ENCODE data around the gene TPCN2. TPM values are rescaled to one million over a fixed set of nuclear protein-coding genes. Genes with fewer than 3 reads are reported as not detected.
"Not testable (repeated sequence)": the region's sequence is repeated elsewhere in the genome, so short reads cannot be mapped to it uniquely, and the experiment has no call there.

The TPCN2 gene
- 8.6 TPM for total RNA-seq

DNA sequence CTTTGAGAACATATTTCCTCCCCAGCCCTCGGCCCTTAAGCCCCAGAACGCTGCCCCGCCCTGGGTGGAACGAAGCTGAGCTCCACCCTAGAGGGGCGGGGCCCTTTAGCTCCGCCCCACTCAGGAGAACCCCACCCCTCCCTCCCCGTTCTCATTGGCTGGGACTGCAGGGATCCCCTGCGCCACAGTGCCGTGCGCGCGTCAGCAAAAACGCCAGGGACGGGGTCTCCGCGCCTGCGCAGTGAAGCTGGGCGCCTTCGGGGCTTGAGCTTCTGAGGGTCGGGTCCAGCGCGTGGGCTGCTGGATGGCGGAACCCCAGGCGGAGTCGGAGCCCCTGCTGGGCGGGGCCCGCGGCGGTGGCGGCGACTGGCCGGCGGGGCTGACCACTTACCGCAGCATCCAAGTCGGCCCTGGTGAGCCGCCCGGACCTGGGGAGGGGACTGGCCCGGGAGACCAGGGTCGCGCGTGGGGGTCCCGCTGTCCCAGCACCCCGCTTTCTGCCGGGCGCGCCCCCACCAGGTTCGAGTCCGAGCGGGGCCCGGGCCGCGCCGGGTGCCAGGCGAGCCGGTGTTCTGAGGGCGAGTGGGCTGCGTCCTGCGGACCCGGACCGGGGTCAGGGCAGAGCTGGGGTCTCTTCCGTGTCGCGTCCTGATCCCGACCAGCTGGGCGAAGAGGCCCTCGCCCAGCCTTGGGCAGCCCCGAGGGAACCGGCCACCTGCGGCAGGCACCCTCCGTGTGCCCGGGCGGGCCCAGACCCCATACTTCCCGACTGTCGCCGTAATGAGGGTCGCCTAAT, at the start of gene TPCN2:
TPCN2 (plus strand) TSS at position 239 of the 796 bp plus-strand sequence; CDS start at position 305, 66 bp downstream.
- DNase-seq = peak; percentile 93

DNA sequence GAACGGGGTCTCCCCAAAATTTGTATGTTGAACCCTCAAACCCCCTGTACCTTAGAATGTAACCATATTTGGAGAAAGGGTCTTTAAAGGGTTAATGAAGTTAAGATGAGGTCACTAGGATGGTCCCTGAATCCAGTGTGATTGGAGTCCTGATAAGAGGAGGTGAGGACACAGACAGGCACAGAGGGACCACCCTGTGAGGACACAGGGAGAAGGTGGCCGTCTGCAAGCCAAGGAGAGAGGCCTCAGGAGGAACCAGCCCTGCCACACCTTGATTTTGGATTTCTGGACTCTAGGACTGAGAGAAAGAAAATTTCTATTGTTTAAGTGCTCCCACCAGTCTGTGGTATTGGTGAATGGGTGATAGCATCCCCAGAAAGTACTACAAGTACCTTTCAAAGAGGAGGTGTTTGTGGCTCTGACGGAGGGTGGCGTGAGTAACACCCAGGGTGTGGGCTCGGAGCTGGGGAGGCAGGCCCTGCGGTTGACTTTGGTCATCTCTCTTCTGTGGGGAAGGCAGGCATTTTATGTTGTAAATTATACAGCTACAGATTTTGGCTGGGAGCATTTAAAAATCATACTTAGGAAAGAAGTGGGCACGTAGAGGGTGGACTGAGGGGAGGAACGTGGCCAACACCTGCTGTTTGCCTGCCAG, 49.5 kb upstream of the TPCN2 start:
- no peak for DNase-seq

DNA sequence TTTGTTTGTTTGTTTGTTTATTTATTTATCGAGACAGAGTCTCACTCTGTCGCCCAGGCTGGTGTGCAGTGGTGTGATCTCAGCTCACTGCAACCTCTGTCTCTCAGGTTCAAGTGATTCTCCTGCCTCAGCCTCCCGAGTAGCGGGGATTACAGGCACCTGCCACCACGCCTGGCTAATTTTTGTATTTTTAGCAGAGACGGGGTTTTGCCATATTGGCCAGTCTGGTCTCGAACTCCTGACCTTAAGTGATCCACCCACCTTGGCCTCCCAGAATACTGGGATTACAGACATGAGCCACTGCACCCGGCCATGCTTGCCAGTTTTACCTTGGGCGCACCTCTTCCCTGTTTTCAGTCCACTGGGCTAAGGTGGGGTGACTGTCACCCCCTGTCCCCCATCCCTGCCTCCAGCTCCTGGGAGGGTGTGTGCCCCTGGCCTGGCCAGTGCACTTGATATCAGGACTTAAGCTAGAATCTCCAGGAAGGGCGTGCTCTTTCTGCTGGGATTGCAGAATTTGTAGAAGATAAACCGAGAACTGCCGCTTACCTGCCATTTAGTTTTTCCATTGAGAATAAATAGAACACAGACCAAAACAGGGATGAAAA, 48.9 kb upstream of the TPCN2 start:
- not testable (repeated sequence) for DNase-seq

DNA sequence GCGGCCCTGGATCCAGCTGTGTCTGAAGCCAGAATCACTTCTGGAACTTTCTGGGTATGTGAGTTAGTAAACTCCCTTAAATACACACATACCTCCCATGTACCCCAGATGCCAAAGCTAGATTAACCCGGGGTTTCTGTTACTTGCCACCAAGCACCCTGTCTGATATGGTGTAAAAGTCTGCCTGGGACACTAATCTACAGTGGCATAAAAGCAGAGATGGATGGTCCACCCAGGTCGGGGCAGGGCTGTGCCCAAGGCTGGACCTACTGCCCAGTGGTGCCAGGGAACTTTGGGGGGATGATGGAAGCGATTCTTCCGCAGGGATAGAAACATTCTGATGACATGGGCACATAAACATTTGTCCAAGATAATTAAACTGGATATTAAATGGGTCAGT, 48.3 kb upstream of the TPCN2 start:
- no peak for DNase-seq

DNA sequence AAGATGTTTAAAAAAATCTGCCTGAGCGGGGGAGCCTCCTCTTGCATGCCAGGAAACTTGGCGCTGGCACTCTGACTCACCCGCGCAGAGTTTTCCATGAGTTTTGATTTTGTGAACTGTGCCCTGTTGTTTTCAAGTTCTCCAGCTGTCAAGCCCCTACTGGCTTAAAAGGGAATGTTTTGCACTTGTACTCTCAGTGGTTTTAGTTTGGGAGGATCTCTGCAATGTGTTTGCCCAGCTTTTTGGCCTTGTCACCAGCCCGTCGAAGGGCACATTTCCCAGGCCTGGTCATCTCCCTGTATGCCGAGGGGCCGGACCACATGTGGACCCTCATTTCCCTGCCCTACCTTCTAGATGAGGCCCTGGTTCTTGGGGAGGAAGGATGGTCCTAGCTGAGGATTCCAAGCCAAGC, 47.9 kb upstream of the TPCN2 start:
- peak; percentile 87 for DNase-seq

DNA sequence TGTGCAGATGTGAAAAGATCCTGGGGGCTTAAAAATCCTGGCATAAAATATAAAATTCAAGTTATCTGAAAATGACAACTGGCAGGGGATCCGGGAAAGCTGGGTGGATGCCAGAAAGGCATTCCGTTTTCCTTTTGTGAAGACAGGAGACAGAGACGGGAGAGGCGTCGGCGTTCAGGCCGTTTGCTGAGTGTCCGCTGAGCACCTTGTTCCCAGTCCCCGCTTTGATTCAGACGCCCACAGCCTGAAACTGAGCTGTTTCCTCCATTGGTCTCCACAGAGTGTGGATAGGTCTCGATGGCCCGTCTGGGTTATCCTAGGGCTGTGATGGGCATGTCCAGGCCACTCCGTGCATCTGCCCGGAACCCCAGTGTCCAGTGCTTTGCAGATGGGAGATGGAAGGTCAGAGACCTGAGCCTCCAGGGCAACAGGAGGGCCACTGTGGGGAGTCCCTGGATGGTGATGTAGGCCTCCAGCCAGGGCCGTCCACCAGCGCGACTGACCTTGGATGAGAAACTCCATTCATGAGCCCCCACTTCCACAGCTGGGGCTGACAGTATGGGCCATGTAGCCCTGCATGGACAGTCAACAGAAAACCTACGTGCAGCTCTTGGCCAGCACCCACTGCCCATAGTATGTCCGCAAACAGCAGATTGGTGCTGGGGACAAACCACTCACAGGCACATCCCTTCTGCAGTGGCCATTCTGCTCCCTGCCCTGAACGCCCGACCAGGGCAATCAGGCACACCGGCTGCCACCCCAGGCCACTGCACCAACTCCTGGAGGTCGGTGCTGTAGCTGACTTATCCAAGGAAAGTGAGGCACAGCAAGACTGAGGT, 47.3 kb upstream of the TPCN2 start:
- no peak for DNase-seq

DNA sequence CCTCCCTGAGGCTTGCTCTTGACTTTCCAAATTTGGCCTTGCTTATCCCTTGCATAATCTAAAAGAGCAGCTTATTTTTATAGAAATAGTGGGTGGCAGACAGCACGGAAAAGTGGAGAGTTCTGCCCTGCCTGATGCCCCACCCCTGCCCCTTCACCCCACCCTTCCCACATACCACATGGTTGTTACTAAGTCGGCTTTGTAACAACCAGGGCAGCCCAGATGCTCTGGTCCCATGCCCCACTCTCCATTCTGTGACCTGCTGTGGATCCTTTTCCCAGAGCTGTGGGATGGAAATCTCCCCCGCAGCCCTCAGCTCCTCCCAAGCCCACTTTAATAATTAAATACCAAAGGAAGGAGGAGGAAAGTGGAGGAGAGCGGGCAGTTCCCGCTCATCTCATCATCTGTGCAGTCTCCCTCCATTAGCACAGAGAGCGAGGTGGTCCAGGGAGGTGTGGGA, 46.6 kb upstream of the TPCN2 start:
- no peak for DNase-seq

DNA sequence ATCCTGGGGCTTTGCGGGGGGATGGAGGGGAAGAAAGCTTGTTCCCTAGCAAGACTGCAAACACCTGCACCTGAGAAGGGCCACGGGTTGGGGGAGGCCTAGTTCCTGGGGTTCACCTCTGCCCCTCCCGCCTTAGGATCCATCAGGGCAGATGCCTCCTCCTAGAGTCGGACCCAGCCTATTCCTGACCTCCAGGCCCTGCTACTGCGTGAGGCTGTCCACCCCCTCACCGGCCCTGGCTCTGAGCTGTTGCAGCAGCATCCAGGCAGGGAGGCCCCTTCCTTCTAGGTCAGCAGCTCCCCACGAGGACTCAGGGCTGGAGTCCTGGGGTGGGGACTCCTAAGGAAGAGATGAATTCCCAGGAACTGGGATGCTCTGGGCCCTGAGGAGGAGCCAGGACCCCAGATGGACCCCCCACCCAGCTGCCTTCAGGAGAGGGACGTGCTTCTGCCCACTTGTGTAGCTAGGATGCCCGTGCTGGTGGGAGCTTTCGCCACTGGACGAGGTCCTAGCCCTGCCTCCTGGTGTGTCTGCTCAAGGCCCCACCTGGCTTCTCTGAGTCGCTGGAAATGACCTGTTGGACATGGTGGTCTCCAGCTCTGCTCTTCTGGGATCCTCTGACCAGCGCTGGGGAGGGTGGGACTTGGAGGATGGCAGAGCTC, 46.0 kb upstream of the TPCN2 start:
- no peak for DNase-seq

DNA sequence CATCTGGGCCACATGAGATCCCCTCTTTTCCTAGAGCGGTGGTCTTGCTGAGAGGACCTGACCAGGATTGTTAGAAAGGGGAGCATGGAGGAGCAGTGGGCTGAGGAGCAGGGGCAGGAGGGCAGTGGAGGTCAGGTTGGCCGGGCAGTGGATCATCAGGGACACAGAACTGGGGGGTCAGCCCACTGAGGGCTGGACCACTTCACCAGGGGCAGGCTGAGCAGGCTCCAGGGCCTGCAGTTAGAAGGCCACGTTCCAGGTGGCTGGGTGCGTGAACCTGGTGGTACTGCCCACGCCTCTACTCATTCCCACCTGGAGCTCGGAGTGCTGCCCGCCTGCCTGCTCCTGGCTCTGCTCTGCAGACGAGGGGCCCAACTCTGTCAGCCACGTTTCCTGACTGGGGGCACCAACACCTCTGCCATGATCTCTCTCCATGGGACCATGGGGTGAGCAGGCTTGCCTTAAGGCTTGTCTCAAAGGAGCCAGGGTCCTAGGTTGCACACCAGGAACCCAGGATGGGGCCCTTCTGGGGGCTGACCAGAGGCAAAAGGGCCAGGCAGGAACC, 45.3 kb upstream of the TPCN2 start:
- DNase-seq = no peak

DNA sequence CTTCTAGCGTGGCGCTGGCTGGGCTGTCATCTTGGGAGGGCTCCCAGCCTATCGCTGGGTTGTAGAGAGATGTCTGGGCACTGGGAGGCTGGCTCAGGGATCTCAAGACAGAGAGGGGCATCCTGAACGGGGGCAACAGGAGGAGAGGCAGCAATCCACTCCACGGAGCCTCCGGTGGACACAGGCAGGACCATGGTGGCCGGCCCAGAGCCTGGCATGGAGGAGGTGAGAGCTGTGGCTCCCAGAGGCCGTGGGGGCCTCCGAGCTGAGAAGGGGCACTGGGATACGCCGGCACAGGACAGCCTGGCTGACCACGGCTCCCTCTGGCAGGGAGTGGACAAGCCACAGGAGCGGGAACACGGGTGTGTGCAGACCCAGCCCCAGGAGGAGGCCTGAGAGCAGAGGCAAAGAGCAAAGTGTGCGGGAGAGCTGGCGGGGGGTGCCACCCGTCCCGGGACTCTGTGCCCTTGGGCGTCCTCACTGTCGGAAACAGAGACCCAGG, 44.8 kb upstream of the TPCN2 start:
- DNase-seq = no peak

DNA sequence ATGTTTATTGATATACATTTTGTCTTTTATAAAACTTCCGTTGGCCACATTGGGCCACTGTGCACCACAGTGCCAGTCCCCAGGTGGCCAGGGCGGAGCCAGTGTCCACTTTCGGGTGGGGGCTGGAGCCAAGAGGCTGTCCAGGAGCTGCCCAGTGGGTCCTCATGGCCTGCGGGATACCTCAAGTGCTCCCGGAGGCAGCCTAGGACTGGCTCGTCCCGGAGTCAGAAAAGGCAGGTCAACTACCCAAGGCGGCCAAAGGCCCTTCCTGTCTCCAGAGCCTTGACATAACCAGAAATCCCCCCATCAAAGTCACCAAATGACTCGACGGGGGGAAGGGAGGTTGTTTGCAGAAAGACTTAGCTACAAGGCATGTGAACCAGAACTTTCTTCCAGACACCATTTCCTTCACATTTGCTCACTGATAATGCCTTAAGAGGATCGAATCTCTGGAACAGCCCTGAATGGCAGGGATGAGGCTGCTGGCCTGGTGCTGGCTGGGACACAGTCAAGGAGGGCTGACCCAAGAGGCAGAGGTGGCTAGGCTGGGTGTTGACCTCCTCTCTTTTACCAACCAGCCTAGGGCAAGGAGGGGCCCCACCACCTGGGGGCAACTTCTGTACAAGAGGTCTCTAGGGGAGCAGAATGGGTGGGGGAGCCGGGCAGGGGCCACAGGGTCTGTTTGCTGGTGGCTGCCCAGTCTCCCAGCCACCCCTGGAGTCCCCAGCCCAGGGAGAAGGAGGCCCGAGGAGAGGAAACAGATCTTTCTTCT, 44.1 kb upstream of the TPCN2 start:
- DNase-seq = no peak

DNA sequence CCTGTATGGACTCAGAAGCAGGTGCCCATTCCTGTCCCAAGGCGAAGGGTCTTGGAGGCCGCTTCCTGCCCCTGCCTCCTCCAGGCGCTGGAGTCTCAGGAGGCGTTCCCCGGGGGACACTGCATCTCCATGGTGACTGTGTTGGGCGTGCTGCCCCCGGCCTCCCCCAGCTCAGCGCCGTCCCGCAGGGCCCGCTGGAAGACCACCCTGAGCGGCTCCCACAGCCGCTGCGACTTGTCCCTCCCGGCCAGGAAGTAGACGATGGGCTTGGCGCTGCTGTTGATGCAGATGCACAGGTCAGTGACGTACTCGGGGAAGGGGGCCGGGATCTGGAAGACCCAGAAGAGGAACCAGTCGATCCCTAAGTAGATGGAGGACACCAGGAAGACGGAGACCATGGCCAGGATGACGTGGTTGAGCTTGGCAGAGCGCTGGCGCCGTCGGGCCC, 43.5 kb upstream of the TPCN2 start:
- no peak for DNase-seq

DNA sequence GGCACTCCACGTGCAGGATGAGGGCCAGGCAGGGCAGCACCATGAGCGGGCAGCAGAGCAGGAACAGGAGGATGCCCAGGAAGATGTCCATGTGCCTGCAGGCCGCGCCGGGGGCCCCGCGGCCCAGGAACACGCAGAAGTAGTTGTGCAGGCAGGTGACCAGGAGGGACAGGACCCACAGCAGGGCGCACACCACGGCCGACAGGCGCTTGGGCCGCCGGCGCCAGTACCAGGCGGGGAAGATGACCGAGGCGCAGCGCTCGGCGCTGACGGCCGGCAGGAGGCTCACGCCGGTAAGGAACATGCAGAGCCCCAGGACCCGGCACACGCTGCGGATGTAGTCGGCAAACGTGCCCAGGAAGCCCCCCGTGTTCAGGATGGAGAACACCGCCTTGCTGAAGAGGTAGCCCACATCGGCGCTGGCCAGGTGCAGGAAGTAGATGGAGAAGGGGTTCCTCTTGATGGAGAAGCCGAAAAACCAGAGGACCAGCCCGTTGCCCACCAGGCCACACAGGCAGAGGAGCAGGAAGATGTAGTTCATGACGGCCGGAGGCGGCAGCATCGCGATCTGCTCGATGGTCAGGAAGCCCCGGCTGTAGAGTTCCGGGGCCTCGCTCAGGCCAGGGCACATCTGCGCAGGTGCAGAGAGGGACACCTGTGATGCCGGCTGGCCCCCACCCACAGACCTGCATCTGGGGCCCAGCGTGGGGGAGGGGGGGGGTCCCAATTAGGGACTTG, 42.9 kb upstream of the TPCN2 start:
- DNase-seq = no peak

DNA sequence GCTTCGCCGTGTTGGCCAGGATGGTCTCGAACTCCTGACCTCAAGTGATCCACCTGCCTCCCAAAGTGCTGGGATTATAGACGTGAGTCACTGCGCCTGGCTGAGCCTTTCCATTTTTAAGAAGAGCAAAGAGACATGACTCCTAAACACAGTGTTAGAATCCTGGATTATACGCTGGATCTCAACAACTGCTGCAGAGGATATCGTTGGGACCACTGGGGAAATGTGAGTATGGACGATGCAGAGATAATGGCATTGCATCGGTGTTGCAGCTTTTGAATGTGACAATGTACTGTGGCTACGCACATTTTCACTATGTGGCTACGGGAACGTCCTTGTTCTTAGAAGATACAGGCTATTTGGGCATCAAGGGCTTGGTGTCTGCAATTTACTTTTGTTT, 41.9 kb upstream of the TPCN2 start:
- DNase-seq = no peak

DNA sequence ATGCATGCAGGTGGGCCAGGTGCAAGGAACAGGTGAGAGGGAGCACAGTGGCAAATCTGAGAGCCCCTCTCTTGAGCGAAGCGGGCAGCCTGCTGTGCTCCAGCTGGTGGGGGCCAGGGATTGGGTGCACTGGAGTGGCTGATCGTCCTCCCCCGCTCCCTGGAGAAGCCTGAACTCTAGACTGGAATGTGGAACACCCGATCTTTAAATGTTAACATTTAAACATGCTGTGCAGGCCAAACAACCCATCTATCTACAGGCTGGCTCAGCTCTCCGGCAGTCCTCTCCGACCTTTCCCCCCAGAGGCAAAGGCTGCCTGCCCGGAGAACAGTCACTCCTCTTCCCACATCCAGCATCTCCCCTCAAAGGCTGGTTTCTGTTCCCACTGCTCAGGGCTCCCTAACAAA, 40.8 kb upstream of the TPCN2 start:
- no peak for DNase-seq

DNA sequence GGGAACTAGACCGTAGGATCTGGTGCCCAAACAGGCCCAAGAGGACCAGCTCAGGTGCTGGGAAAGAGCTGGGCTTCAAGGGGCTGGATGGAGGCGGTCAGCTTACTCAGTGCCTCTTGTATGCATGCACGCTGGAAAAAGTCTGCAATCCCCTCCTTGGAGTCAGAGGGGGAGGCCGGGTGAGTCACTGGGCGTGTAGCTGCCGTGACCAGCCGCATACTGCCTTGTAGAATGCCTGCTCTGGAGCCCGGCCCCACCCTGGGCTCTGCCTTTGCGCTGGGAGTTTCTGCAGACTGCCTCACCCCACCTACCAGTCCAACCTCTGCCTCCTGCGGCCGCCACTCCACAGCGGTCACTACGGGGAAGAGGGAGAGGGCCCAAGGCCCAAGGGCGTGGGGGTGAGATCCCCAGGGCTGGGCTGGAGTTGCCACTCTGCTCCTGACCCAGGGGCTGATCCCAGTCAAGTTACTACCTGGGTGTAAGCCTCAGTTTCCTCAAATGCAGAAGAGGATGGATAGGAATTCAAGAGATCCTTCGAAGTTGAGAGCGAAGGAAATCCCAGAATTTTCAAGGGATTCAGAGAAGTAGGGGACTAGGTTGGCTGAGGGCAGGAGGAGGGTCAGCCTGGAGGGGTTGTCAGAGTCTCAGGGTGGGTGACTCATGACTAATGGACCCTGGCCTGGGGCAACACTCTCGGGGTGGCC, 39.8 kb upstream of the TPCN2 start:
- DNase-seq = peak; percentile 74

DNA sequence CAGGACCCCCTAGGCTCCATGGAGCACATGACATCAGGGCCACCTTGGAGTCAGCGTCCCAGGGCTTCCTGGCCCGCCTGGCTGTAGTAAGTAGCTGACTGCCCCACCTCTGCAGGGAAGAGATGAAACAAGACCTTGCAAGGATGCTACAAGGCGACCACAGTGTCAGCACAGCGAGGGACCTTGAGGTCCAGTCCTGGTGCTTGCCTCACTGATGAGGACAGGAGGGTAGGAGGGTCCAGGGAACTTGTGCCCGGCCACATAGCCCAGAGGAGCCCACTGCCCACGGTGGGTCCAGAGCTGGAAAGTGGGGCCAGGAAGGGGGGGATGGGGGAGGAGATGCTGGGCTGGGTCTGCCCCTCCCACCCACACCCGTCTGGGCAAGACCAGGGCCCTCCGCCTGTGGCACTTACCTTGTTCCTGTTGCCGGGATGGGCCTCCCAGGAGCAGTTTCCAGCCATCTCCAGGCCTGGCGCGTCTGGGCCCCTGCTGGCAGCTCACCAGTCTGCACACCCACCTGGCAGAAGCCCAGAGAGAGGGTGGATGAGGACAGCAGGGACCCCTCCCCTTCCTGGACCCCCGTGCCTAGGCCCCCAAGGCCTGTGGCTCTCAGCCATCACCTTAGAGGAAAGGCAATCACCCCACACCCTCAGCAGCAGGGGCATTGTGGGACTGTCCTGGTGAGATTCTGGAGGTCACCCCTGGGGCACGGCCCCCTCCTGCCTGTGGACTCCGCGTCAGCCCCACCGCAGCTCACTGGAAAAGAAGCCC, 39.1 kb upstream of the TPCN2 start:
- DNase-seq = no peak

DNA sequence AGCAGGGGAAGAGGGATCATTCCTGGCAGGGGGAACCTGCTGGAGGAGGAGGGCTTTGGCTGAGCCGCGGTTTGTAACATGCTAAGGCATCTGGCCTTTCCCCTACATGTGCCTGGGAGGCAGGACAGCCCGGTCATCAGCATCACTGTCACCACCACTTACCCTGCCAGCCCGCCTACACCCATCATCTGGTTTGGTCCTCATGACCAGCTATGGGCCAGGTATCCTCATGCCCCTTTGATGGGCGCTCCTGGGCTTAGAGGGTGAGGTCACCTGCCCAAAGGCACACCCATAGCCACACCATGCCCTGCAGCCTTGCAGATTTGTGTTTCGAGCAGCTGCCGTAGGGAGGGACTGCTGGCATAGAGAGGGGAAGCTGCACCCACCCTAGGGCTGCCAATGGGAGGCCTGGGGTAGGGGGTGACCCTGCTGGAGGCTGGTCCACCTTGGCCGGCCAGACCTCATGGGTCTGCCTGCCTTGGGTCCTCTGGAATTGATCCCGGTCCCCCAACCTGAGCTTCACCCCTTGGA, 38.3 kb upstream of the TPCN2 start:
- DNase-seq = no peak
